ENCODE results near the gene PHRF1.

GRCh38 chr11:532986-533585 is 43.2 kb upstream of the PHRF1 start:
- TF ChIP-seq POLR2A (IDR thresholded peaks at IDR 0.05; ENCODE audit: borderline replicate concordance, extremely low read depth, insufficient read depth, insufficient read length): no peak
- TF ChIP-seq CTCF (IDR thresholded peaks at IDR 0.05 in 2 of 3, conservative IDR thresholded peaks at IDR 0.05 in 1 of 3; ENCODE audit: borderline replicate concordance in 1 of 3, insufficient read depth in 1 of 3, low read depth in 2 of 3, low read length in 2 of 3): no peak

Measured in HCT116 (cell line).